ENCODE measurements around the gene RAB26. TPM values are rescaled to one million over a fixed set of nuclear protein-coding genes. Genes with fewer than 3 reads are reported as not detected.

The RAB26 gene
- total and polyA plus RNA-seq, 2 experiments from 2014 or later, result 6.5 to 12.1 TPM

GRCh38 chr16:2172688-2173335 is 24.4 kb downstream of the RAB26 start:
- TF ChIP-seq, protein P1, sequence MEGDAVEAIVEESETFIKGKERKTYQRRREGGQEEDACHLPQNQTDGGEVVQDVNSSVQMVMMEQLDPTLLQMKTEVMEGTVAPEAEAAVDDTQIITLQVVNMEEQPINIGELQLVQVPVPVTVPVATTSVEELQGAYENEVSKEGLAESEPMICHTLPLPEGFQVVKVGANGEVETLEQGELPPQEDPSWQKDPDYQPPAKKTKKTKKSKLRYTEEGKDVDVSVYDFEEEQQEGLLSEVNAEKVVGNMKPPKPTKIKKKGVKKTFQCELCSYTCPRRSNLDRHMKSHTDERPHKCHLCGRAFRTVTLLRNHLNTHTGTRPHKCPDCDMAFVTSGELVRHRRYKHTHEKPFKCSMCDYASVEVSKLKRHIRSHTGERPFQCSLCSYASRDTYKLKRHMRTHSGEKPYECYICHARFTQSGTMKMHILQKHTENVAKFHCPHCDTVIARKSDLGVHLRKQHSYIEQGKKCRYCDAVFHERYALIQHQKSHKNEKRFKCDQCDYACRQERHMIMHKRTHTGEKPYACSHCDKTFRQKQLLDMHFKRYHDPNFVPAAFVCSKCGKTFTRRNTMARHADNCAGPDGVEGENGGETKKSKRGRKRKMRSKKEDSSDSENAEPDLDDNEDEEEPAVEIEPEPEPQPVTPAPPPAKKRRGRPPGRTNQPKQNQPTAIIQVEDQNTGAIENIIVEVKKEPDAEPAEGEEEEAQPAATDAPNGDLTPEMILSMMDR (IDR thresholded peaks at IDR 0.05; ENCODE audit: low read depth, low read length), result no peak
- no peaks in the 10 kb centered on the region for H3K27me3 ChIP-seq
- no peak overlapping the region for H3K4me3 ChIP-seq
- no peak for DNase-seq (ENCODE audit: low read depth in 1 of 2, low spot score in 1 of 2)
- no peak overlapping the region for H3K27ac ChIP-seq
- H3K4me1 ChIP-seq (ENCODE audit: low read depth), result no peaks in the 10 kb centered on the region
- H3K9me3 ChIP-seq (ENCODE audit: low read depth), result no peaks in the 10 kb centered on the region
- peaks cover 27% of the 10 kb centered on the region for H3K36me3 ChIP-seq

DNA sequence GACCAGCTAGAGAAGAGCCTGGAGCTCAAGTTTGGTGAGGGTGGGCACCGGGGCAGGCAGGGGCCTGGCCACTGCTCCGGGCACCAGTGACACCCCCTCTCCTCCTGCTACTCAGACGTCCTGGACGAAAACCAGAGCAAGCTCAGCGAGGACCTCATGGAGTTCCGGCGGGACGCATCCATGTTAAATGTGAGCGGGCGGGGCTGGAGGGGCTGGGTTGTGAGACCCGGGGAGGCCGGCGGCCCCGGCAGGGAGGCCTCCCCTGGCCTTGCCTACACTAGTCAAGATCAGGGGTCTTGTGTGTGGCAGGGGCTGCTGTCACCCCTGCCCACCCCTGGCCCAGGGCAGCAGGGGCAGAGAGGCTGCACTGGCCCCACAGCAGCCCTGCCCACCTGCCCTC is 24.9 kb downstream of the RAB26 start:
- Histone ChIP-seq H3K4me1 (ENCODE audit: low read depth) (no peaks in the 10 kb centered on the region), H3K4me3 (no peak overlapping the region), H3K36me3 (peaks cover 27% of the 10 kb centered on the region), H3K27me3 (no peaks in the 10 kb centered on the region), H3K27ac (no peak overlapping the region), H3K9me3 (ENCODE audit: low read depth) (no peaks in the 10 kb centered on the region)
- no peak for DNase-seq (ENCODE audit: low read depth in 1 of 2, low spot score in 1 of 2)
- TF ChIP-seq, protein P1 (IDR thresholded peaks at IDR 0.05; ENCODE audit: low read depth, low read length), result no peak

- Histone ChIP-seq H3K27ac (no peak overlapping the region), H3K9me3 (ENCODE audit: low read depth) (no peaks in the 10 kb centered on the region), H3K4me3 (no peak overlapping the region), H3K36me3 (peaks cover 27% of the 10 kb centered on the region), H3K4me1 (ENCODE audit: low read depth) (no peaks in the 10 kb centered on the region), H3K27me3 (no peaks in the 10 kb centered on the region)
- TF ChIP-seq, protein P1 (IDR thresholded peaks at IDR 0.05; ENCODE audit: low read depth, low read length), result no peak
- no peak for DNase-seq (ENCODE audit: low read depth in 1 of 2, low spot score in 1 of 2)
These were observed 25.5 kb downstream of the RAB26 start for GRCh38 chr16:2173916-2174315.

DNA sequence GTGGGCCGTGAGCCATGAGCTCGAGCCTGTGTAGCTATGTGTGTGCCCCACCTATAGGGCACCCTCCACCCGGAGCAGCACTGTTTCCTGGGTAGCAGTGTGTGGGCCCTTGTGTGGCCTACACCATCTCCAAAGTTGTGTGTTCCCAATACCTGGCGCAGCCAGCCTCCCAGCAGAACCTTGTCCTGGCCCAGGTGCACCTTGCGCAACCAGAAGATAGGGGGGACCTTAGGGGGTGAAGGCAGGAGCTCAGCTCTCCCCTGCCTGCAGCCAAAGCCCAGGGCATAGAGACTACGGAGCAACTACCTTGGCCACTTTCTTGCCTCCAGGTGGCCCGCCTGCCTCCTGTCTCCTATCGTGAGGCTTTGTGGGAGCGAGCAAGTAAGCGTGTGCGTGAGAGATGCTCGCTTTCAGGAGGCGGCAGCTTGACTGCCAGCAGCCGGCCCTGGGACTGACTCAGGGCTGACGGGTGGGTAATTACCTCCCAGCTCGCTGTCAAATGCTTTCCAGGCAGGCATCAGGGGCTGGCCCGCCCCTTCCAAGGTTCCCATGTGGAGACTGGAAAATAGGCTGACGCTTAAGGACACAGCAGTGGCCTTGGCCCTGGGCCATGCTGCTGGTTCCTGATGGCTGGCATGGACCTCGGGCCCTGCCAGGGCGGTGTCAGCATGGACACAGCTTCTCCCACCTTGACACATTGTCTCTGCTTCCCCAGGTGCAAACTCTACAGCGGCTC is 26.1 kb downstream of the RAB26 start:
- TF ChIP-seq, protein P1 (IDR thresholded peaks at IDR 0.05; ENCODE audit: low read depth, low read length), result no peak
- H3K4me1 ChIP-seq (ENCODE audit: low read depth), result no peaks in the 10 kb centered on the region
- H3K36me3 ChIP-seq, result peaks cover 27% of the 10 kb centered on the region
- H3K27me3 ChIP-seq, result no peaks in the 10 kb centered on the region
- no peak for DNase-seq (ENCODE audit: low read depth in 1 of 2, low spot score in 1 of 2)
- H3K9me3 ChIP-seq (ENCODE audit: low read depth), result no peaks in the 10 kb centered on the region
- no peak overlapping the region for H3K4me3 ChIP-seq
- H3K27ac ChIP-seq, result no peak overlapping the region

DNA sequence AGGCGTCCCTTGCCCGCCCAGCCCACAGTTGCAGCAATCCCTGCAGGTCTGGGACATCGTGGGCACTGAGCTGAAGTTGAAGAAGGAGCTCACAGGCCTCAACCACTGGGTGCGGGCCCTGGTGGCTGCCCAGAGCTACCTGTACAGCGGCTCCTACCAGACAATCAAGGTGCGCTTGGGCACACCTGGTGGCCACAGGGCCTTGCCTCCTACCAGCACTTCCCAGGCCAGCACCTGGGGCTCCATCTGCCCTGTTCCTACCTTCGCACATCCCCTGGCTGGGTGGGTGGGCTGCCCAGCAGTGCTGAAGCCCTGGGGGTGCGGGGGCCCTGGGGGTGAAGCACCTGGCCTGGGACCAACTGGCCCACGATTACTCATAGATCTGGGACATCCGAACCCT is 27.0 kb downstream of the RAB26 start:
- Histone ChIP-seq H3K27ac (no peak overlapping the region), H3K27me3 (no peaks in the 10 kb centered on the region), H3K4me3 (no peak overlapping the region), H3K36me3 (peaks cover 27% of the 10 kb centered on the region), H3K4me1 (ENCODE audit: low read depth) (no peaks in the 10 kb centered on the region), H3K9me3 (ENCODE audit: low read depth) (no peaks in the 10 kb centered on the region)
- TF ChIP-seq, protein P1 (IDR thresholded peaks at IDR 0.05; ENCODE audit: low read depth, low read length), result no peak
- no peak for DNase-seq (ENCODE audit: low read depth in 1 of 2, low spot score in 1 of 2)

Data from cardiac muscle cell (in vitro differentiated cells and primary cell).